ENCODE data around the gene EEA1.

The EEA1 gene

DNA sequence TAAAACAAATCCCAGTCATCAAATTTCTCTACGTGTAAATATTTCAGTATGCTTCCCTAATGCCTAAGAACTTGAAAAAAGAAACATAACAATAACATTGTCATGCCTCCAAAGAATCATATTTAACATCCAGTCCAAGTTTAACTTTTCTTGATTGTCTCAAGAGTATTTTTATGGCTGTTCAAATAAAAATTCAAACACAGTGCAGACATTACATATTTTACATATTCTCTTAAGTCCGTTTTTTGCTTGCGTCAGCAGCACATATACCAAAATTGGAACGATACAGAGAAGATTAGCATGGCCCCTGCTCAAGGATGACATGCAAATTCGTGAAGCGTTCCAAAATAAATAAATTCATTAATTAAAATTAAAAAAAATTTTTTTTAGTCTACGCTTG is 23.3 kb upstream of the EEA1 start:
- TF ChIP-seq POLR2AphosphoS5 (IDR thresholded peaks at IDR 0.05; ENCODE audit: low read depth, low read length) (no peak), TAF1 (IDR thresholded peaks at IDR 0.05; ENCODE audit: borderline replicate concordance, insufficient read depth, low read length) (no peak), FOXP2 (optimal IDR thresholded peaks at IDR 0.05; ENCODE audit: borderline replicate concordance, extremely low read depth, extremely low read length, insufficient read depth) (no peak), SIN3A (IDR thresholded peaks at IDR 0.05; ENCODE audit: borderline replicate concordance, insufficient read depth, low read length) (no peak)
- TF ChIP-seq, protein P1, sequence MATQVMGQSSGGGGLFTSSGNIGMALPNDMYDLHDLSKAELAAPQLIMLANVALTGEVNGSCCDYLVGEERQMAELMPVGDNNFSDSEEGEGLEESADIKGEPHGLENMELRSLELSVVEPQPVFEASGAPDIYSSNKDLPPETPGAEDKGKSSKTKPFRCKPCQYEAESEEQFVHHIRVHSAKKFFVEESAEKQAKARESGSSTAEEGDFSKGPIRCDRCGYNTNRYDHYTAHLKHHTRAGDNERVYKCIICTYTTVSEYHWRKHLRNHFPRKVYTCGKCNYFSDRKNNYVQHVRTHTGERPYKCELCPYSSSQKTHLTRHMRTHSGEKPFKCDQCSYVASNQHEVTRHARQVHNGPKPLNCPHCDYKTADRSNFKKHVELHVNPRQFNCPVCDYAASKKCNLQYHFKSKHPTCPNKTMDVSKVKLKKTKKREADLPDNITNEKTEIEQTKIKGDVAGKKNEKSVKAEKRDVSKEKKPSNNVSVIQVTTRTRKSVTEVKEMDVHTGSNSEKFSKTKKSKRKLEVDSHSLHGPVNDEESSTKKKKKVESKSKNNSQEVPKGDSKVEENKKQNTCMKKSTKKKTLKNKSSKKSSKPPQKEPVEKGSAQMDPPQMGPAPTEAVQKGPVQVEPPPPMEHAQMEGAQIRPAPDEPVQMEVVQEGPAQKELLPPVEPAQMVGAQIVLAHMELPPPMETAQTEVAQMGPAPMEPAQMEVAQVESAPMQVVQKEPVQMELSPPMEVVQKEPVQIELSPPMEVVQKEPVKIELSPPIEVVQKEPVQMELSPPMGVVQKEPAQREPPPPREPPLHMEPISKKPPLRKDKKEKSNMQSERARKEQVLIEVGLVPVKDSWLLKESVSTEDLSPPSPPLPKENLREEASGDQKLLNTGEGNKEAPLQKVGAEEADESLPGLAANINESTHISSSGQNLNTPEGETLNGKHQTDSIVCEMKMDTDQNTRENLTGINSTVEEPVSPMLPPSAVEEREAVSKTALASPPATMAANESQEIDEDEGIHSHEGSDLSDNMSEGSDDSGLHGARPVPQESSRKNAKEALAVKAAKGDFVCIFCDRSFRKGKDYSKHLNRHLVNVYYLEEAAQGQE (IDR thresholded peaks at IDR 0.05; ENCODE audit: insufficient read depth in 1 of 2, low read depth in 2 of 2, low read length in 2 of 2): no peak

DNA sequence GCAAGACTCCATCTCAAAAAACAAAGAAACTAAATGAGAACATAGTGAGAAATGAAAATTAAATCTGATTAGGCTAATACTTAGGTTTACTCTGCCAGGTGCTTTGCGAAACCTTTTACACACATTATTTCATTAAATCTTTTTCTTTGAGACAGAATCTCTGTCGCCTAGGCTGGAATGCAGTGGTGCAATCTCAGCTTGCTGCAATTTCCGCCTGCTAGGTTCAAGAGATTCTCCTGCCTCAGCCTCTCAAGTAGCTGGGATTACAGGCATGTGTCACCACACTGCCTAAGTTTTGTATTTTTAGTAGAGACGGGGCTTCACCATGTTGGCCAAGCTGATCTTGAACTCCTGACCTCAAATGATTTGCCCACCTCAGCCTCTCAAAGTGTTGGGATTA is 21.9 kb upstream of the EEA1 start:
- TF ChIP-seq FOXP2 (optimal IDR thresholded peaks at IDR 0.05; ENCODE audit: borderline replicate concordance, extremely low read depth, extremely low read length, insufficient read depth): no peak
- TF ChIP-seq SIN3A (IDR thresholded peaks at IDR 0.05; ENCODE audit: borderline replicate concordance, insufficient read depth, low read length): no peak

DNA sequence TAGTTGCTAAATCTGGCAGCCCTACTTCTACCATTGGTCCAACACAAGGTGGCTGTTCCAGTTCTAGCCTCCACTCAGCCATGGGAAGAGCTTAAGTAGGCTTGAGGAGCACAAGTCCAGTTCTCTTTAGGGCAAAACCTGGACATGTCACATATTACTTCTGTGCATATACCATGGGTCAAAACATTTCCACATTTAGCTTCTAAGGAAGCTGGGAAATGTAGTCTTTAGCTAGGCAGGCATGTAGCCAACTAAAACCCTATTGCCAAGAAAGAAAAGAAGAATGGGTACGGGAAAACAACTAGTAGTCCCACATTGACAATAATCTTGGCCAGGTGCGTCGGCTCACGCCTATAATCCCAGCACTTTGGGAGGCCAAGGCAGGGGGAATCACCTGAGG is 20.9 kb upstream of the EEA1 start:
- TF ChIP-seq, protein P1 (IDR thresholded peaks at IDR 0.05; ENCODE audit: insufficient read depth in 1 of 2, low read depth in 2 of 2, low read length in 2 of 2): no peak
- TF ChIP-seq SIN3A (IDR thresholded peaks at IDR 0.05; ENCODE audit: borderline replicate concordance, insufficient read depth, low read length) (no peak), POLR2AphosphoS5 (IDR thresholded peaks at IDR 0.05; ENCODE audit: low read depth, low read length) (no peak), TAF1 (IDR thresholded peaks at IDR 0.05; ENCODE audit: borderline replicate concordance, insufficient read depth, low read length) (no peak), FOXP2 (optimal IDR thresholded peaks at IDR 0.05; ENCODE audit: borderline replicate concordance, extremely low read depth, extremely low read length, insufficient read depth) (no peak)

DNA sequence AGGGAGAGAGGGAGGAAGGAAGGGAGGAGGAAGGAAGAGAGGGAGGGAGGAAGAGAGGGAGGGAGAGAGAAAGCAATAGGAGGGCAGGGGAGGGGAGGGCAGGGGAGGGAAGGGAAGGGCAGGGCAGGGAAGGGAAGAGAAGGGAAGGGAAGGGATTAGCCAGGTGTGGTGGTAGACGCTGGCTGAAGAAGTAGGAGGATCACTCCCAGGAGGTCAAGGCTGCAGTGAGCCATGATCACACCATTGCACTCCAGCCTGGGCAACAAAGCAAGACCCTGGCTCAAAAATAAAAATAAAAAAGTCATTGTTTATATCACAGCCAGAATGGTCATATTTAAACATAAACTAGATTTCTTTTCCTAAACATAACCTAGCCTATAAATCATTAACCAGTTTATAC is 20.4 kb upstream of the EEA1 start:
- TF ChIP-seq POLR2AphosphoS5 (IDR thresholded peaks at IDR 0.05; ENCODE audit: low read depth, low read length): no peak
- TF ChIP-seq, protein P1 (IDR thresholded peaks at IDR 0.05; ENCODE audit: insufficient read depth in 1 of 2, low read depth in 2 of 2, low read length in 2 of 2): no peak
- TF ChIP-seq SIN3A (IDR thresholded peaks at IDR 0.05; ENCODE audit: borderline replicate concordance, insufficient read depth, low read length): no peak
- no peak for TF ChIP-seq TAF1 (IDR thresholded peaks at IDR 0.05; ENCODE audit: borderline replicate concordance, insufficient read depth, low read length)
- TF ChIP-seq FOXP2 (optimal IDR thresholded peaks at IDR 0.05; ENCODE audit: borderline replicate concordance, extremely low read depth, extremely low read length, insufficient read depth): no peak

DNA sequence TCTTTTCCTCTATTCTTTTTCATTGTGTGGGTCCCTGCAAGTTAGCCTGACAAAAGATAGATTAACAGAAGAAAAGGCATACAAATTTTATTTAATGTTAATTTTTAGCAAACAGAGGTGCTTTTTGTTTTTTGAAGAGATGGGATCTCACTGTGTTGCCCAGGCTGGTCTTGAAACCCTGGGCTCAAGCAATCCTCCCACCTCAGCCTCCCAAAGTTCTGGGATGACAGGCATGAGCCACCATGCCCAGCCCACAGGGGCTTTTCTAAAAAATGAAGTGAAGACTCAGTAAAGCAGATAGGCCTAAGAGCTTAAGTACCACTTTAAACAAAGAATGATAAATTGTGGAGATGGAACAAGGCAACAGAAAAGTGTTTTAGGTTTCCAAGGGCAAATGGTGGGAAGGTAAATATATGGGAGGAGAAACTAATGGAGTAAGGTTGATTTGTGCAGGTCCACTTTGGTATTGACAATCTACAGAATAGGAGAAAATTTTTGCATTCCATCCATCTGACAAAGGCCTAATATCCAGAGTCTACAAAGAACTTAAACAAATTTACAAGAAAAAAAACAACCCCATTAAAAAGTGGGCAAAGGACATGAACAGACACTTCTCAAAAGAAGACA is 18.6 kb upstream of the EEA1 start:
- no peak for TF ChIP-seq FOXP2 (optimal IDR thresholded peaks at IDR 0.05; ENCODE audit: borderline replicate concordance, extremely low read depth, extremely low read length, insufficient read depth)
- TF ChIP-seq TAF1 (IDR thresholded peaks at IDR 0.05; ENCODE audit: borderline replicate concordance, insufficient read depth, low read length): no peak
- TF ChIP-seq POLR2AphosphoS5 (IDR thresholded peaks at IDR 0.05; ENCODE audit: low read depth, low read length): no peak
- TF ChIP-seq, protein P1 (IDR thresholded peaks at IDR 0.05; ENCODE audit: insufficient read depth in 1 of 2, low read depth in 2 of 2, low read length in 2 of 2): no peak
- no peak for TF ChIP-seq SIN3A (IDR thresholded peaks at IDR 0.05; ENCODE audit: borderline replicate concordance, insufficient read depth, low read length)
